K562 (cell line): ENCODE results near the gene IL24. TPM values are rescaled to one million over a fixed set of nuclear protein-coding genes. Genes with fewer than 3 reads are reported as not detected.
A peak's percentile ranks its signal among the peaks of the same experiment; 100 is the strongest.

ENCODE experiments used
- ATAC-seq: fragments of 200-7000 bp; cut with Tn5 transposase; 3 replicates; pipeline ENCODE4 v1.9.1; 2020; ENCODE audit warnings: moderate library complexity
- BruUV-seq: library from RNA; stranded (reverse); fragments of 400-500 nt; replicated peaks from 2 replicates; lab custom pipeline; 2021; lab: Mats Ljungman, UMichigan
- CTCF ChIA-PET: fragments of 300-600 bp; formaldehyde crosslinking; extraction: SDS; loops from one replicate; lab custom pipeline; 2021; ENCODE audit warnings: low intra/inter-chr PET ratio; lab: Yijun Ruan, JAX
- POLR2A ChIA-PET: fragments of 300-600, 350-650 bp; sonication (Branson Sonifier 250); formaldehyde crosslinking; extraction: SDS; loops from one replicate; lab custom pipeline; 2021; ENCODE audit warnings: antibody characterized with exemption, inconsistent platforms; lab: Yijun Ruan, JAX
- DNase-seq, 4 experiments: peaks; one replicate each; pipeline versions ENCODE4 v3.0.0 to v3.0.0-alpha.2; 2011 to 2018; ENCODE audit warnings: low spot score in 3 of 4, mixed read lengths in 3 of 4; ENCODE audit errors: extremely low read depth in 1 of 4
- FAIRE-seq: peaks from 2 replicates; lab custom pipeline; 2011; peaks lifted over from hg19 to GRCh38; lab: Jason Lieb, UNC
- H2AFZ ChIP-seq: 2 replicates; pipeline ENCODE4 v1.6.0; 2011; ENCODE audit warnings: low read depth, low read length, control low read depth, inconsistent platforms
- H3K27ac ChIP-seq: fragments of 200-600 bp; 3 replicates; pipeline ENCODE4 v1.8.0; 2011; ENCODE audit warnings: low read depth, mild to moderate bottlenecking, control low read depth, inconsistent platforms, low read length, moderate library complexity, mixed read lengths; ENCODE audit errors: extremely low read depth
- H3K27me3 ChIP-seq, 2 experiments: fragments of 300-600 bp in 1 of 2; 2 replicates in 1 of 2; 3 replicates in 1 of 2; pipeline versions ENCODE4 v1.6.0 to v1.8.0; 2011; ENCODE audit warnings: inconsistent platforms in 2 of 2, low read length in 2 of 2, mild to moderate bottlenecking in 1 of 2, mixed read lengths in 1 of 2, moderate library complexity in 1 of 2; ENCODE audit not compliant: control insufficient read depth in 2 of 2, insufficient read depth in 2 of 2
- H3K36me3 ChIP-seq: fragments of 300-600 bp; 3 replicates; pipeline ENCODE4 v1.8.0; 2011; ENCODE audit warnings: mild to moderate bottlenecking, low read length, inconsistent platforms; ENCODE audit not compliant: control insufficient read depth, insufficient read depth
- H3K4me1 ChIP-seq, 2 experiments: fragments of 200-600 bp in 1 of 2; replicated peaks in 1 of 2; 2 replicates in 1 of 2; 3 replicates in 1 of 2; pipeline versions ENCODE4 v1.5.1 to v1.8.0; 2011; ENCODE audit warnings: inconsistent platforms in 2 of 2, low read length in 2 of 2, mild to moderate bottlenecking in 1 of 2, mixed read lengths in 1 of 2, moderate library complexity in 1 of 2; ENCODE audit not compliant: control insufficient read depth in 2 of 2, insufficient read depth in 2 of 2
- H3K4me2 ChIP-seq: 2 replicates; pipeline ENCODE4 v1.6.1; 2011; ENCODE audit warnings: low read length, control low read depth, inconsistent platforms, mixed read lengths; ENCODE audit not compliant: insufficient read depth
- H3K4me3 ChIP-seq: fragments of 200-600 bp; sonication (generic), shearing (Covaris generic); 2 replicates; pipeline ENCODE4 v1.5.1; 2016; ENCODE audit warnings: control low read depth, inconsistent platforms
- H3K79me2 ChIP-seq: fragments of 200-600 bp; 3 replicates; pipeline ENCODE4 v1.8.0; 2011; ENCODE audit warnings: low read length, inconsistent platforms; ENCODE audit not compliant: control insufficient read depth, insufficient read depth
- H3K9ac ChIP-seq, 2 experiments: 2 replicates each; pipeline versions ENCODE4 v1.6.0 to v1.6.1; 2011; ENCODE audit warnings: low read depth in 2 of 2, low read length in 2 of 2, control low read depth in 1 of 2, inconsistent platforms in 1 of 2, mild to moderate bottlenecking in 1 of 2, mixed read lengths in 1 of 2; ENCODE audit not compliant: insufficient read depth in 1 of 2
- H3K9me1 ChIP-seq: one replicate; pipeline ENCODE4 v1.6.0; 2011; ENCODE audit warnings: inconsistent platforms, mild to moderate bottlenecking, low read length, moderate library complexity; ENCODE audit not compliant: control insufficient read depth, insufficient read depth
- H3K9me3 ChIP-seq: replicated peaks from 2 replicates; pipeline ENCODE4 v1.5.1; 2011; ENCODE audit warnings: low read depth, low read length, inconsistent platforms; ENCODE audit not compliant: control insufficient read depth, insufficient read depth
- H4K20me1 ChIP-seq: replicated peaks from 2 replicates; pipeline ENCODE4 v1.6.1; 2011; ENCODE audit warnings: low read length, inconsistent platforms, mixed read lengths; ENCODE audit not compliant: control insufficient read depth, insufficient read depth
- ARNT ChIP-seq, 2 experiments: fragments of 450-650 bp; IDR thresholded peaks; 2 replicates each; pipeline ENCODE4 v1.6.1; 2016; ENCODE audit warnings: mild to moderate bottlenecking in 1 of 2
- EP400 ChIP-seq: fragments of 450-650 bp; IDR thresholded peaks from 2 replicates; pipeline ENCODE4 v1.6.1; 2017; ENCODE audit warnings: antibody characterized with exemption, mild to moderate bottlenecking, moderate library complexity
- HNRNPK ChIP-seq: fragments of 200-400 bp; formaldehyde crosslinking; IDR thresholded peaks from one replicate; pipeline ENCODE4 v1.6.1; 2018; ENCODE audit warnings: mild to moderate bottlenecking, low read depth, low read length; ENCODE audit not compliant: poor library complexity, severe bottlenecking
- JUND ChIP-seq, 2 experiments: IDR thresholded peaks; 2 replicates in 1 of 2; 3 replicates in 1 of 2; pipeline ENCODE4 v1.6.1; 2011; ENCODE audit warnings: borderline replicate concordance in 2 of 2, low read depth in 2 of 2, low read length in 2 of 2, improper control_type of control experiment in 1 of 2, missing biosample characterization in 1 of 2, missing genetic modification characterization in 1 of 2, missing genetic modification reagents in 1 of 2
- MEF2A ChIP-seq: IDR thresholded peaks from 2 replicates; pipeline ENCODE4 v1.6.1; 2011; ENCODE audit warnings: low read depth, mild to moderate bottlenecking, low read length, moderate library complexity; ENCODE audit not compliant: control insufficient read depth
- MEIS2 ChIP-seq: fragments of 450-650 bp; IDR thresholded peaks from 2 replicates; pipeline ENCODE4 v1.6.1; 2014; ENCODE audit warnings: mild to moderate bottlenecking; ENCODE audit not compliant: partially characterized antibody
- RCOR1 ChIP-seq, 2 experiments: IDR thresholded peaks; 2 replicates each; pipeline ENCODE4 v1.6.1; 2012; ENCODE audit warnings: low read depth in 2 of 2, low read length in 2 of 2, borderline replicate concordance in 1 of 2, improper control_type of control experiment in 1 of 2
- REST ChIP-seq, 2 experiments: fragments of 450-650 bp; formaldehyde crosslinking in 1 of 2; IDR thresholded peaks; 2 replicates each; pipeline versions ENCODE4 v1.4.0 to v1.6.1; 2014 to 2020; ENCODE audit warnings: mild to moderate bottlenecking in 2 of 2, borderline replicate concordance in 1 of 2, low read depth in 1 of 2
- SNRNP70 ChIP-seq: fragments of 200-400 bp; formaldehyde crosslinking; optimal IDR thresholded peaks from 2 replicates; pipeline ENCODE3; 2017; ENCODE audit warnings: low read depth, low read length
- ZNF384 ChIP-seq: IDR thresholded peaks from 2 replicates; pipeline ENCODE4 v1.6.1; 2012; ENCODE audit warnings: low read depth, low read length, improper control_type of control experiment
- WGBS: fragments of 100-300 bp; shearing (Covaris generic); methylation state at CpG from one replicate; pipeline ENCODE4 v1.1.6; 2016; ENCODE audit warnings: low coverage, mixed read lengths; ENCODE audit not compliant: insufficient coverage; ENCODE audit errors: missing lambda C conversion rate; 5-methylcytosine and 5-hydroxymethylcytosine counted together
- in situ Hi-C: fragments of 300-500 bp; cut with MboI; formaldehyde crosslinking; loops from 4 replicates; pipeline ENCODE4 v1.15.0; 2018; ENCODE audit warnings: inconsistent platforms, mixed read lengths
- intact Hi-C: fragments of 100-400 bp; cut with micrococcal nuclease; formaldehyde crosslinking; loops from 2 replicates; pipeline ENCODE4 v1.14.2; 2022
- polyA plus RNA-seq, 8 experiments: library from polyadenylated mRNA; depleted of rRNA in 4 of 8; stranded (reverse) in 5 of 8; unstranded in 3 of 8; fragments of >200 nt; fragmentation: Nextera tagmentation in 2 of 8; fragmentation: Illumina TruSeq in 1 of 8; extraction: Ambion mirVana in 2 of 8; extraction: Trizol in 1 of 8; gene quantifications; 2 replicates each; pipeline versions ENCODE4 v1.2.1 to v1.2.3, GENCODE V29; 2011 to 2014; ENCODE audit warnings: inconsistent platforms in 1 of 8, missing spikeins in 1 of 8
- total RNA-seq, 7 experiments: library from RNA; depleted of rRNA in 6 of 7; stranded (reverse); fragments of >200 nt in 6 of 7; fragmentation: Illumina TruSeq in 2 of 7; extraction: Trizol in 2 of 7; gene quantifications; 2 replicates each; pipeline versions ENCODE4 v1.2.1 to v1.2.3, GENCODE V29; 2011 to 2021; ENCODE audit warnings: low replicate concordance in 1 of 7

IL24 gene
- total and polyA plus RNA-seq, 9 of the 15 experiments (the other 6 are each of a cell fraction or from before 2014, with no cell fraction given), result 0.04 to 0.19 TPM; not detected in 7

- Histone ChIP-seq H3K9me3 (no peaks in the 10 kb centered on the region), H3K4me2 (no peak overlapping the region), H3K79me2 (no peaks in the 10 kb centered on the region), H3K27ac (no peak overlapping the region), H3K36me3 (no peaks in the 10 kb centered on the region), H3K4me1 (peaks cover 9 to 18% of the 10 kb centered on the region in 2 experiments; a peak in 4 of 5 replicates), H3K4me3 (no peak overlapping the region), H3K9me1 (no peaks in the 10 kb centered on the region), H3K27me3 (peaks cover 40 to 57% of the 10 kb centered on the region in 2 experiments), H3K9ac (no peak overlapping the region), H2AFZ (no peak overlapping the region), H4K20me1 (0 out of 2 replicates have a peak, but pooled peaks cover 3% of the 10 kb centered on the region)
- no TSS peak for BruUV-seq
- ChIA-PET CTCF (interaction anchor here (0.6 to 3.8 kb wide), 18 partner anchors 71 to 588 kb away, joined by 3 to 43 read pairs (median 6); partner anchors contain the start of genes DYRK3 and EIF2D), POLR2A (interaction anchor here (0.5 to 0.7 kb wide), 2 partner anchors 21 to 168 kb away, joined by 3 read pairs; no protein-coding TSS in a partner anchor)
- DNase-seq, result peak; percentile 76 to 86 (median 82)
- peak; percentile 61 for ATAC-seq
- 0% methylated on average over 1 of the region's 1 CpG for WGBS
- in situ Hi-C loops (loop anchor here (5.0 to 25.0 kb wide), 3 partner anchors 174 to 424 kb away; partner anchors contain the start of gene EIF2D), intact Hi-C loops (loop anchor here (2.0 to 5.0 kb wide), 5 partner anchors 46 to 586 kb away; partner anchors contain the start of genes CR1 and IL20)
- FAIRE-seq, result peak; percentile 67
- TF ChIP-seq EP400 (no peak), MEIS2 (no peak), ARNT (IDR thresholded peaks at IDR 0.05) (0 out of 4 replicates have a peak, but pooled peaks of 1 of the 2 experiments have one; percentile 44), ZNF384 (peak; percentile 90), JUND (IDR thresholded peaks at IDR 0.05; ENCODE audit: borderline replicate concordance, low read depth, low read length) (0 out of 2 replicates have a peak, but pooled peaks have one; percentile 19), JUND (tag; IDR thresholded peaks at IDR 0.05; ENCODE audit: borderline replicate concordance, low read depth, low read length) (no peak), SNRNP70 (no peak), MEF2A (0 out of 2 replicates have a peak, but pooled peaks have one; percentile 21), RCOR1 (IDR thresholded peaks at IDR 0.05; ENCODE audit: borderline replicate concordance in 1 of 2, low read depth in 2 of 2, low read length in 2 of 2) (0 out of 4 replicates have a peak, but pooled peaks of 1 of the 2 experiments have one; percentile 12), HNRNPK (no peak), REST (IDR thresholded peaks at IDR 0.05; ENCODE audit: borderline replicate concordance) (peak; percentile 57), REST (CRISPR knock-in tag; IDR thresholded peaks at IDR 0.05; ENCODE audit: low read depth) (no peak)
Observed at GRCh38 chr1:206911064-206911663, 13.9 kb downstream of the IL24 start.
